Mucosa of descending colon (tissue), 3 donors: ENCODE measurements around the gene EPHA8. TPM values are rescaled to one million over a fixed set of nuclear protein-coding genes. Genes with fewer than 3 reads are reported as not detected.

Experiments
- ATAC-seq: fragments of 200-7000 bp; cut with Tn5 transposase; one replicate; pipeline ENCODE4 v1.9.1; 2020; ENCODE audit warnings: mild to moderate bottlenecking, moderate library complexity
- DNase-seq, 3 donors: peaks; one replicate each; pipeline ENCODE4 v3.0.0-alpha.2; 2020
- H3K36me3 ChIP-seq: fragments of 200-600 bp; one replicate; pipeline ENCODE4 v1.8.0; 2021; ENCODE audit warnings: low read depth, mild to moderate bottlenecking
- H3K4me1 ChIP-seq: fragments of 200-600 bp; one replicate; pipeline ENCODE4 v1.8.0; 2021; ENCODE audit warnings: low read depth, mild to moderate bottlenecking
- H3K4me3 ChIP-seq: fragments of 200-600 bp; one replicate; pipeline ENCODE4 v1.8.0; 2021; ENCODE audit warnings: mild to moderate bottlenecking
- H3K9me3 ChIP-seq: fragments of 200-600 bp; one replicate; pipeline ENCODE4 v1.8.0; 2021; ENCODE audit warnings: mild to moderate bottlenecking
- intact Hi-C, 2 donors: fragments of 100-400 bp; cut with DNase I in 1 of 2; cut with micrococcal nuclease in 1 of 2; formaldehyde crosslinking; loops; one replicate each; pipeline versions ENCODE4 v1.11.0 to v1.11.1; 2022; cut with DNase I, micrococcal nuclease
- total RNA-seq, 3 donors: library from RNA; stranded (reverse); fragmentation: NEBNext Ultra II Directional in 2 of 3; extraction: Animal tissue kit (Norgen Biotek cat#: 25700) in 2 of 3; gene quantifications; one replicate each; pipeline versions ENCODE4 v1.2.1 to v1.2.4, GENCODE V29; 2021 to 2023
- TF ChIP-seq, protein P1 (sequence below): fragments of 200-600 bp; IDR thresholded peaks from one replicate; pipeline ENCODE4 v1.8.0; 2022; ENCODE audit warnings: antibody characterized with exemption, mild to moderate bottlenecking
- donor health status: DM: no; HTN: no; CAD: no; lungs with moderate emphysema.
- donor health status: DM: no; HTN: no; CAD: no.
- donor health status: DM: no; HTN: yes; CAD: no.

The EPHA8 gene
- total RNA-seq, 3 donors from 2014 or later: not detected

- peak; percentile 16 for ATAC-seq
- DNase-seq: peak in 1 of 3 donors; percentile 35
- H3K36me3 ChIP-seq: no peaks in the 10 kb centered on the region
- TF ChIP-seq, protein P1, sequence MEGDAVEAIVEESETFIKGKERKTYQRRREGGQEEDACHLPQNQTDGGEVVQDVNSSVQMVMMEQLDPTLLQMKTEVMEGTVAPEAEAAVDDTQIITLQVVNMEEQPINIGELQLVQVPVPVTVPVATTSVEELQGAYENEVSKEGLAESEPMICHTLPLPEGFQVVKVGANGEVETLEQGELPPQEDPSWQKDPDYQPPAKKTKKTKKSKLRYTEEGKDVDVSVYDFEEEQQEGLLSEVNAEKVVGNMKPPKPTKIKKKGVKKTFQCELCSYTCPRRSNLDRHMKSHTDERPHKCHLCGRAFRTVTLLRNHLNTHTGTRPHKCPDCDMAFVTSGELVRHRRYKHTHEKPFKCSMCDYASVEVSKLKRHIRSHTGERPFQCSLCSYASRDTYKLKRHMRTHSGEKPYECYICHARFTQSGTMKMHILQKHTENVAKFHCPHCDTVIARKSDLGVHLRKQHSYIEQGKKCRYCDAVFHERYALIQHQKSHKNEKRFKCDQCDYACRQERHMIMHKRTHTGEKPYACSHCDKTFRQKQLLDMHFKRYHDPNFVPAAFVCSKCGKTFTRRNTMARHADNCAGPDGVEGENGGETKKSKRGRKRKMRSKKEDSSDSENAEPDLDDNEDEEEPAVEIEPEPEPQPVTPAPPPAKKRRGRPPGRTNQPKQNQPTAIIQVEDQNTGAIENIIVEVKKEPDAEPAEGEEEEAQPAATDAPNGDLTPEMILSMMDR: no peak
- H3K4me1 ChIP-seq: peaks cover 20% of the 10 kb centered on the region
- intact Hi-C loops: no loop called here
- H3K4me3 ChIP-seq: no peak overlapping the region
- H3K9me3 ChIP-seq: no peaks in the 10 kb centered on the region
Observed at GRCh38 chr1:22555371-22555656, 8.0 kb upstream of the EPHA8 start.

DNA sequence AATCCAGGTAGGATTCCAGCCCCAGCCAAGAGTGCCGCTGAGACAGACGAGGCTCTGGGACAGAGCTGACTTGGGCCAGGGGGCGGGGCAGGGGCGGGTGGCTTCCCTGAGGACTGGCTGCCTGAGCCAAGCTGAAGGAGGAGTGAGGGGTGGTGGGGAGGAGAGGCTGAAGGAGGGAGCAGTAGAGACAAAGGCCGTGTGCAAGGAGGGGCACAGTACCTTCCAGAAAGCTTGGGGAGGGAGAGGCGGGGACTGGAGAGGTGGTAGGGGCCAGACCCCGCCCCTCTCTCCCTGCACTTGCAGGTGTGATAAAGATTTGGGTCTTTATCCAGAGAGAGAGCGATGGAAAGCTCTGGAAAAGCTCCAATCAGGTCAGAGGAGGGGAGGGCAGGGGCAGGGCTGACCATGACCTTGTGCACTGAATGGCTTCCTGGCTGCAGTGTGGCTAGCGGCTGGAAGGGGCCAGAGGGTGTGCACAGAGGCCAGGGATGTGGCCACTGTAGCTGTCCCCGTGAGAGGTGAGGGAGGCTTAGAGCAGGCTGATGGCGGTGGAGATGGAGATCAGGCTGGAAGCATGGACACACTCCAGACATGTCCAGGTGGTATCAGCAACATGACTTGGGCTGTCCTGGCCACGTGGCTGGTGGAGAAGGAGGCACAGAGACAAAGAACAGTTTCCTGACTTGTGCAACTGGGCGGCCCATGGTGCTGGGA is 6.7 kb upstream of the EPHA8 start:
- no peaks in the 10 kb centered on the region for H3K9me3 ChIP-seq
- no peaks in the 10 kb centered on the region for H3K36me3 ChIP-seq
- no peak overlapping the region for H3K4me3 ChIP-seq
- TF ChIP-seq, protein P1: no peak
- H3K4me1 ChIP-seq: peaks cover 20% of the 10 kb centered on the region
- ATAC-seq: no peak
- intact Hi-C loops: no loop called here
- DNase-seq: peak in 1 of 3 donors; percentile 36

- DNase-seq (no peak), ATAC-seq (no peak)
- intact Hi-C loops: no loop called here
- Histone ChIP-seq H3K36me3 (no peaks in the 10 kb centered on the region), H3K9me3 (no peaks in the 10 kb centered on the region), H3K4me3 (no peak overlapping the region), H3K4me1 (peaks cover 20% of the 10 kb centered on the region)
- TF ChIP-seq, protein P1: no peak
Observed at GRCh38 chr1:22557341-22557950, 5.8 kb upstream of the EPHA8 start.

DNA sequence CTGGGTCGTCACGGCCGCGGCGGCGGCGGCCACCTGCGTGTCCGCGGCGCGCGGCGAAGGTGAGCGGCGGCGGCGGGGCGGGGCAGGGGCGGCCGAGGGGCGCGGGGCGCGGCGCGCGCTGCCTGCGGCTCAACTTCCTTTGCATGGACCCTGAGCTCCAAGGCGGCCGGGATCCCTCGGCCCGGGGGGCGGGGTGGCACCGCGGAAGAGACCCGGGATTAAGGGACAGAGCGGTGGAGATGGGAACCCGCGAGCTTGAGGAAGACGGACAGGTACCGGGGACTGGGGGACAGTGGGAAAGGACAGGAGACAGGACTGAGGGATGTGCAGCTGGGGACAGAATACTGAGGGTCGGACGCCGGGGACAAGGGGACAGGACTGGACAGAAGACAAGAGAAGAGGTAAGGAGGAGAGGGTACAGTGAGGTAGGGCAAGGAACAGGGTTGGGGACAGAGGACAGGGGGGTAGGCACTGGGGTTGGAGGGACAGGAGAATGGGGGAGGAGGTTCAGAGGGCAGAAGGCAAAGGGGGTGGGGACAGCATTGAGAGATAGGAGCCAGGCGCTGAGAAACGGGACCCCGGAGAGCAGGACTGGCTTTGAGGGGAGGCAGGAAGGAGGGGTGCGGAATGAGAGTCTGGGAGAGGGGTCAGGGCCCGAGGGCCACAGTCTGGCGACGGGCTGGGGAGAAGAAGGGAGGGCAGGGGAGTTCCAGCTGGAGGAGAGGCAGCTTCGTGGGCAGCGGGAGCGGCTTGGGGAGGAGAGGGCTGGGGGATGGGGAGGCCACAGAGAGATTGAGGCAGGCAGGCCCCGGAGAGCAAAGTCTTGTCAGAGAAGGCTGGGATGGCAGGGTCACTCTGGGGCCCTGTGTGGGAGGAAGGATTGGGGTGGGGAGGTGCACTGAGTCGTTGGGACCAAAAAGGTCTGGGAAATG is 648 bp downstream of the EPHA8 start:
- Histone ChIP-seq H3K9me3 (no peaks in the 10 kb centered on the region), H3K4me3 (no peak overlapping the region), H3K4me1 (no peaks in the 10 kb centered on the region), H3K36me3 (no peaks in the 10 kb centered on the region)
- TF ChIP-seq, protein P1: no peak
- DNase-seq: no peak
- ATAC-seq: no peak
- intact Hi-C loops: no loop called here

DNA sequence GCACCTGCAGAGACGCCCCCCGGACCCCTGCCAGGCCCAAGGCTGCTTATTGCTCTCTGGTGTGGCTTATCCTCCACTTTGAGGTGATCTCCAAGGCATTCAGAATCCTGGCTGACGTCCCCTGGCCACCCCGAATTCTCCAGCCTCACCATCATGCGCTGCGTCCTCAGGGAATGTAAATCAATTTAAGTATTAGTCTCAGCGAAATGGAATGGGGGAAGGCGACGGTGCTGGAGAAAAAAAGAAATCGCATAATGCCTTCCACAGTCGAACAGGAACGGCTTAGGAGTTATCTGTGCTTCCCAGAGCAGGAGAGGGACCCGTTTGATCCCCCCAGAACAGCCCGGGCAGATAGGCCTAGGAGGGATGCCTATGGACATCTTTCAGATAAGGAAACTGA is 2.9 kb downstream of the EPHA8 start:
- intact Hi-C loops: no loop called here
- no peaks in the 10 kb centered on the region for H3K4me1 ChIP-seq
- H3K4me3 ChIP-seq: no peak overlapping the region
- H3K36me3 ChIP-seq: no peaks in the 10 kb centered on the region
- DNase-seq: no peak
- TF ChIP-seq, protein P1: no peak
- no peak for ATAC-seq
- no peaks in the 10 kb centered on the region for H3K9me3 ChIP-seq
